Posterior vena cava (tissue), 2 donors: ENCODE data around the gene EXOC6. TPM values are rescaled to one million over a fixed set of nuclear protein-coding genes. Genes with fewer than 3 reads are reported as not detected.
"Not testable (repeated sequence)": the region's sequence is repeated elsewhere in the genome, so short reads cannot be mapped to it uniquely, and the experiment has no call there.

Experiments
- DNase-seq: peaks from one replicate; pipeline ENCODE4 v3.0.0-alpha.2; 2020; ENCODE audit warnings: low spot score
- intact Hi-C, 2 donors: fragments of 100-400 bp; cut with DNase I; formaldehyde crosslinking; loops; one replicate each; pipeline versions ENCODE4 v1.14.1 to v1.14.2; 2022 to 2023
- total RNA-seq, 2 donors: library from RNA; stranded (reverse); fragmentation: NEBNext Ultra II Directional; extraction: Animal tissue kit (Norgen Biotek cat#: 25700); gene quantifications; one replicate each; pipeline ENCODE4 v1.2.1, GENCODE V29; 2021
- donor health status: DM: yes; HTN: yes; CAD: no.
- donor health status: DM: yes; HTN: yes; CAD: no.

EXOC6 gene
- total RNA-seq, 2 donors from 2014 or later, result 13.1 to 17.6 TPM

DNA sequence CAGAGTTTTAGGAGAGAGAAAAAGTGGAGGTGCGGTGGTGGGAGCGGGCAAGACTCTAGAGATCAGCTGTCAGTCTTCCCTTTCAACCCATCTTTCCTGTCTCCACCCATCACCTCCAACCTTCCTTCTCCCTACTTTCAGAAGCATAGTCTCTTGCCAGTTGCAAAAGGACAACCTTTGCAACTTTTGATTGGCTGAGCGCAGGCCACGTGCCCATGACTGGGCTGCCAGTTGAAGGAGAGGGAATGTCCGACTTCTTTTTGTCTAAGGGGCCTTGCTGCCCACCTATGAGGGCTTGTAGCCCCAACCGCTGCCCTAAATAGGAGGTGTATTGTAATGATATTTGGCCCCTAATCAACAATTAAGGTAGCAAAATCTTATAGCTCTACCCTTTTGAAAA, 238.0 kb downstream of the EXOC6 start:
- intact Hi-C loops, result loop anchor here in 1 of 2 donors (10.0 kb wide), 1 partner anchor 199 kb away; no protein-coding TSS in a partner anchor
- DNase-seq, result no peak

DNA sequence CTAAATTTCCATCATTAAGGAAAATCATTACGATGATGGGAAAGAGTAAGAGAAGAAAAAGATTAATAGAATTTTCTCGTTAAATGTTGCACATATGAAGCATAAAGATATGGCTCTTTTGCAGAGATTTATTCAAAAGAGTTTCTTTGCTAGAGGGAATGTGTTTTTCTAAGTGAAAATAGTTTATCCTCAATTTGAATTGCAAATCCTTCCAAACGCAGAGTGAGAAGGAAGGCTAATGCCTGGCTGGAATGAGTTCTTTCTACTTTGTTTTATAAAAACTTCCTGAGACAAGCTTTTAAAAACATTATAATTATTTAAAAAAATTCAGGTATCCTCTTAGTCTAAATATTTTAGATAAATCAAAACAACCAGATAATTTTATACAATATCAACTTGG, 239.5 kb downstream of the EXOC6 start:
- intact Hi-C loops, result loop anchor here in 1 of 2 donors (10.0 kb wide), 1 partner anchor 197 kb away; no protein-coding TSS in a partner anchor
- no peak for DNase-seq

DNA sequence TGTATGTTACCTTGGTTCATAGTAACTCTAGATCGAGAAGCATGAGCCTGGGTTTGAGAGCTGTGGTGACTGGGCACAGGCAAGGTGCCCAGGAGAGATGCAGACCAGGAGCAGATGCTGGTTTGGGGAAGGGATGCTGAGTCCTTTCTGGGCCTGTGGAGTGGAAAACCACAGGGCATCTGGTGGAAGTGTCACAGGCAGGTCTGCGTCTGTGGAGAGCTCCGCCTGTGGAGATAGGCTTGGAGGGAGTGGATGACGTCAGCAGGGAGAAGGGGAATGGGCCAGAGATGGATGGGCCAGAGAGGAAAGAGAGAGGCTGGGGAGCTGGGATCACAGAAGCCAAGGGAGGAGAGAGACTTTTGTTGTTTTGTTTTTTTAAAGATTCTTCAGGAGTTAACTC, 240.1 kb downstream of the EXOC6 start:
- no peak for DNase-seq
- intact Hi-C loops, result loop anchor here in 1 of 2 donors (10.0 kb wide), 1 partner anchor 196 kb away; no protein-coding TSS in a partner anchor

DNA sequence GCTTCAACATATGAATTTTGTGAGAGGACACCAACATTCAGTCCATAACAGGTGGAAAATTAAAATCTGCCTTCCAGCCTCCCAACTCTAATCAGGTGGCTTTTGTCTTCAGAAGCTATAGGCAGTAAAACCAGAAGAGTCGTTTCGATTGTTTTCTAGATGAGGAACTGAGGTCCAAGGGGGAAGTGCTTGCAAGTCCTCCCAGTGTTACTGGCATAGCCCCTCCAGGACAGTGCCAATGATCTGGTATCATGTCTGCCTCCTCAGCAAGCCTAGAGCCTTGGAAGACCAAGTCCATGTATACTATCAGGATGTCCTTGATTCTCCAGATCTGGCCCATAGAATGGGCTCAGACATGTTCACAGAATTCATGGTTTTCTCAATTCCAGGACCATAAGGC, 242.3 kb downstream of the EXOC6 start:
- DNase-seq, result no peak
- intact Hi-C loops, result no loop called here

DNA sequence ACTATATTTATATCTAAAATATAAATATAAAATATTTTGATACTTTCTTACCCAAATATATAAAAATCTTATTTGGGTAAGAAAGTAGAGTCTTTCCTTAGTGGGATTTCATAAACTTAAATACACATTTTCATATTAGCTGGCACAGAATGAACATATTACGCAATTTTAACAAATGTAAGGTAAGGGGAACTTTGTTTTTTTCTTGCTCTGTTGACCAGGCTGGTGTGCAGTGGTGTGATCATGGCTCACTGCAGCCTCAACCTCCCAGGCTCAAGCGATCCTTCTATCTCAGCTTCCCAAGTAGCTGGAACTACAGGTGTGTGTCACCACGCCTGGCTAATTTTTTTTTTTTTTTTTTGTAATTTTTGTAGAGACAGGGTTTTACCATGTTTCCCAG, 243.6 kb downstream of the EXOC6 start:
- intact Hi-C loops, result no loop called here
- no peak for DNase-seq

DNA sequence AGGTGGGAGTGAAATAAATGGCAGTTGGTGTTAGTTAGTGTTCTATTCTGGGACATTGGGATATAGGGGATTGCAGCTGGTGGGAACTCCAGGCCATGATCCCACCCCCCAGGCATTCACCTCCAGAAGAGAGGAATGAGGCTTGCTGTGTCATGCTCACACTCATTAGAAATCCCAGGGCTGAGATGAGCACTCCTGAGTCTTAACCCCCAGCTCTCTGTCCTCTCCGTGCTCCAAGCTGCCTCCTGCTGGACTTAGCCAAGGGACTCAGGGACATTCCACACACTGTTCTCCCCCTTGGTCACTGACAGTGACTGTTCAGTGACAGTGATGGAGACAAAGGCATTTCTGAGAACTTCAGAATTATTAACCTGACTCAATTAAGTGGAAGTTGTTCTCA, 246.9 kb downstream of the EXOC6 start:
- no peak for DNase-seq
- intact Hi-C loops, result no loop called here

DNA sequence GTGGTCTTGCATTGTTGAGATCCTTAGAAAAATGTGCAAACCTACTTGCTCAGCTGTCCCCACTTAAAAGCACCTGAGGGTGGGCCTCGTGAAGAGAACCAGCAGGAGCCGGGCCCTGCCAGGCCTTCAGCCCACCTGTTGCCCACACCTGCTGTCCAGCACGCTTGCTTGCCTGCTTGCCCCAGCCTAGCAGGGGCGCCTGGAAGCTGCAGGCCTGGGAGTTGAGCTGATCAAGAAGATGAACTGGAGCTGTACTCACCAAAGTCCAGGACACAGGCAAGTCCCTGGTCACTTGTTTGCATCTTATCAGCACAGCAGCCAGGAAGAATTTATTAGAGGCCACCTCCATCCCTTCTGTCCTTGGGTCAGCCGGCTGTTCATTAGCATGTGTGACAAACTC, 248.6 kb downstream of the EXOC6 start:
- DNase-seq, result no peak
- intact Hi-C loops, result no loop called here

DNA sequence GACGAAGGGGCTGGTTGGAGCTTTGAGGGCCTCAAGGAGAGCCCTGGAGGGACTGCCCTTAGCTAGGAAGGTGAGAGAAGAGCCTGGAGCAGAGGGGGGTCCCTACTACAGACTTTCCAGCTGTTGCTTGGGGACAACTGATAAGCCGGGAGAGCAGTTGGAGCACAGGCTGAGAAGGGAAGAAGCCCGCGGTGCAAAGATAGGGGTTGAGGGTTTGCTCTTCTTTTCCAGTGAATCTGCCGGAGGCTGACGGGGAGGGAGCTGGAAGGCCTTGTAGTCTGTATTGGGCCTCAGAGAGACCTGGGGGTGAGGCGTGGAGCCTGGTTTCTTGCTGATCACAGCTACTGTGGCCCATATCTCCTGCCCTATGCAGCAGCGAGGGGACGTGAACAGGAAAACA, 249.1 kb downstream of the EXOC6 start:
- DNase-seq, result no peak
- intact Hi-C loops, result no loop called here

DNA sequence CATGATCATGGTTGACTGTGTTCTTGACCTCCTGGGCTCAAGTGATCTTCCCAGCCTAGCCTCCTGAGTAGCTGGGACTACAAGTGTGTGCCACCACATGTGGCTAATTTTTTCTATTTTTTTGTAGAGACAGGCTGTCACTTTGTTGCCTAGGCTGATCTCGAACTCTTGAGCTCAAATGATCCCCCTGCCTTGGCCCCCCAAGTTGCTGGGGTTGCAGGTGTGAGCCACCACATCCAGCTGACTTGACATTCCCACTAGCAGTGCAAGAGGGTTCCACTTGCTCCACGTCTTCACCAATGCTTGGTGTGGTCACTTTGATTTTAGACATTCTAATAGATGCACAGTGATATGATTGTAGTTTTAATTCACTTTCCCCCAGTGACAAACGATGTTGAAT, 250.5 kb downstream of the EXOC6 start:
- DNase-seq, result no peak
- intact Hi-C loops, result no loop called here

DNA sequence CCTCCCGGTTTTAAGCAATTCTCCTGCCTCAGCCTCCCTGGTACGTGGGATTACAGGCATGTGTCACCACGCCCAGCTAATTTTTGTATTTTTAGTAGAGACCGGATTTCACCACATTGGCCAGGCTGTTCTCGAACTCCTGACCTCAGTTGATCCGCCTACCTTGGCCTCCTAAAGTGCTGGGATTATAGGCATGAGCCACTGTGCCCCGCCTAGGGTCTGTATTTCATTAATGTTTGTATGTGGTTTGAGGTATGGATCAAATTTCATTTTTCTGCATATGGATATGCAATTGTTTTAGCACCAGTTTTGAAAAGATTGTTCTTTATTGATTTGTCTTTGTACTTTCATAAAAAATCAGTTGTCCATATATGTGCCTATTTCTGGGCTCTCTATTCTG, 251.3 kb downstream of the EXOC6 start:
- intact Hi-C loops, result no loop called here
- no peak for DNase-seq

DNA sequence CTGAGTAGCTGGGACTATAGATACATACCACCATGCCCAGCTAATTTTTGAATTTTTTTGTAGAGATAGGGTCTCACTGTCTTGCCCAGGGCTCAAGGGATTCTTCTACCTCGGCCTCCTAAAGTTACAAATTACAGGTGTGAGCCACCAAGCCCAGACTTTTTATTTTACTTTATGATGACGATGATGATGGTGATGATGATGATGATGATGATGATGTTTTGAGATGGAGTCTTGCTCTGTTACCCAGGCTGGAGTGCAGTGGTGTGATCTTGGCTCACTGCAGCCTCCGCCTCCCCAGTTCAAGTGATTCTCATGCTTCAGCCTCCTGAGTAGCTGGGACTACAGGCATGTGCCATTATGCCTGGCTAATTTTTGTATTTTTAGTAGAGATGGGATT, 252.8 kb downstream of the EXOC6 start:
- intact Hi-C loops, DNase-seq: not testable (repeated sequence)

DNA sequence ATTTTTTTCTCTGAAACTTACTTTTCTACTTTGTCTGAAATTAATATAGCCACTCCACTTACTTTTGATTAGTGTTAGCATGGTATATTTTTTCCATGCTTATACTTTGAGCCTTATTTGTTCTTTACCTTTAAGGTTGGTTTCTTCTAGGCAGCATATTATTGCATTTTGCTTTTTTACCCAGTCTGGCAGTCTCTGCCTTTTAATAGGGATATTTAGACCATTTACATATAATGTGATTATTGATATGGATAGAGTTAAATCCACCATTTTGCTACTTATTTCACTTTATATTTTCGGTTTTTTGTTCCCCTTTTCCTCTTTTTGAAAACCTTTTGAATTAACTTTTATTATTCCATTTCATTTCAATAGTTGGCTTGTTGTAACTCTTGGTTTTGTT, 255.6 kb downstream of the EXOC6 start:
- intact Hi-C loops, result no loop called here
- no peak for DNase-seq

DNA sequence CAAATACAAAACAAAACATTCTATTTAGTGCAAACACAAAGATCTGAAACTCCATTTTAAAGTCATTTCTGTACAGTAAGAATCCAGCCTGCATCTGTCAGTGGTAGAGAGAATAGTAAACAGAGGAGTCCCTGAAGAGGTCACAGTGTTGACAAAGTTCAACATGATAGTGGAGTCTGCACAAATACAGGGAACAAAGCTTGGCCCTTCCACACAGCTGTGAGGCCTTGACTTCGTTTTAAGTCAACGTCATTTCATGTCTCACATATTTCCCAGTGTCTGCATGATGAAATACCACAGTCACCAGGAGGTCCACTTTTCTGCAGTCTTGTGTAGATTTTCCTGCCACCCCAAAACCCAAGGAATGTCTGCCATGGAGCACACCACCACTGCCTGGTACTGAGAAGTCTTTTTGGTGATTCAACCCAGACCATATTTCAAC, 258.3 kb downstream of the EXOC6 start:
- intact Hi-C loops, result no loop called here
- DNase-seq, result no peak

Other genes with a start within 250 kb of the EXOC6 start
- 10 to 100 TPM in 1 of 2 donors, 1 to 10 TPM in 1; 9.9 to 11.3 TPM for gene HHEX, start 158.6 kb upstream of the EXOC6 start, total RNA-seq
- gene CYP26C1, start 212.3 kb downstream of the EXOC6 start, total RNA-seq, result under 1 TPM in 1 of 2 donors, not detected in 1; 0.19 TPM
- not detected for gene CYP26A1, start 225.4 kb downstream of the EXOC6 start, total RNA-seq